K562 (cell line): ENCODE results near the gene GLIPR1L1. TPM values are rescaled to one million over a fixed set of nuclear protein-coding genes. Genes with fewer than 3 reads are reported as not detected.

Source experiments
- ELF1 ChIP-seq: fragments of 200-800 bp; sonication (Bioruptor generic); IDR thresholded peaks from 2 replicates; pipeline ENCODE4 v1.6.1; 2016; ENCODE audit warnings: missing genetic modification characterization, missing compliant biosample characterization
- MGA ChIP-seq: fragments of 450-650 bp; IDR thresholded peaks from 2 replicates; pipeline ENCODE4 v1.6.1; 2016; ENCODE audit warnings: mild to moderate bottlenecking, moderate library complexity
- NELFE ChIP-seq: IDR thresholded peaks from 2 replicates; pipeline ENCODE4 v1.6.1; 2011; ENCODE audit warnings: mild to moderate bottlenecking; ENCODE audit not compliant: insufficient read depth, insufficient read length
- NFE2 ChIP-seq: IDR thresholded peaks from 2 replicates; pipeline ENCODE4 v1.6.1; 2014; ENCODE audit warnings: antibody characterized with exemption, low read depth
- RB1 ChIP-seq: fragments of 450-650 bp; IDR thresholded peaks from 2 replicates; pipeline ENCODE4 v1.6.1; 2017; ENCODE audit warnings: low read depth, mild to moderate bottlenecking
- RBFOX2 ChIP-seq: fragments of 200-400 bp; formaldehyde crosslinking; IDR thresholded peaks from 2 replicates; pipeline ENCODE4 v1.6.1; 2017; ENCODE audit warnings: low read depth, mild to moderate bottlenecking, low read length, moderate library complexity
- SIX5 ChIP-seq, 2 experiments: IDR thresholded peaks; 2 replicates each; pipeline ENCODE4 v1.6.1; 2011; ENCODE audit warnings: low read length in 2 of 2, borderline replicate concordance in 1 of 2, low read depth in 1 of 2, mild to moderate bottlenecking in 1 of 2, moderate library complexity in 1 of 2; ENCODE audit not compliant: insufficient read depth in 1 of 2
- THRB ChIP-seq: fragments of 450-650 bp; formaldehyde crosslinking; conservative IDR thresholded peaks from 2 replicates; pipeline ENCODE4 v1.4.0; 2022; ENCODE audit warnings: mild to moderate bottlenecking, missing genetic modification characterization
- TRIM24 ChIP-seq, 2 experiments: fragments of 450-650 bp; IDR thresholded peaks; 2 replicates each; pipeline ENCODE4 v1.6.1; 2016
- ZBTB1 ChIP-seq: sonication (generic); formaldehyde crosslinking; IDR thresholded peaks from 2 replicates; pipeline ENCODE4 v1.8.1; 2023; ENCODE audit warnings: missing genetic modification reagents, low read depth, mild to moderate bottlenecking, borderline replicate concordance
- ZNF124 ChIP-seq: sonication (generic); formaldehyde crosslinking; IDR thresholded peaks from 2 replicates; pipeline ENCODE4 v1.8.1; 2022; ENCODE audit warnings: missing genetic modification reagents
- polyA plus RNA-seq, 8 experiments: library from polyadenylated mRNA; depleted of rRNA in 4 of 8; stranded (reverse) in 5 of 8; unstranded in 3 of 8; fragments of >200 nt; fragmentation: Nextera tagmentation in 2 of 8; fragmentation: Illumina TruSeq in 1 of 8; extraction: Ambion mirVana in 2 of 8; extraction: Trizol in 1 of 8; gene quantifications; 2 replicates each; pipeline versions ENCODE4 v1.2.1 to v1.2.3, GENCODE V29; 2011 to 2014; ENCODE audit warnings: inconsistent platforms in 1 of 8, missing spikeins in 1 of 8
- total RNA-seq, 7 experiments: library from RNA; depleted of rRNA in 6 of 7; stranded (reverse); fragments of >200 nt in 6 of 7; fragmentation: Illumina TruSeq in 2 of 7; extraction: Trizol in 2 of 7; gene quantifications; 2 replicates each; pipeline versions ENCODE4 v1.2.1 to v1.2.3, GENCODE V29; 2011 to 2021; ENCODE audit warnings: low replicate concordance in 1 of 7
- TF ChIP-seq, protein P1 (sequence below): fragments of 250-450 bp; sonication (Bioruptor Pico); IDR thresholded peaks from 2 replicates; pipeline ENCODE4 v1.5.1; 2021; ENCODE audit warnings: mild to moderate bottlenecking

The GLIPR1L1 gene
- total and polyA plus RNA-seq, 9 of the 15 experiments (the other 6 are each of a cell fraction or from before 2014, with no cell fraction given): not detected

- TF ChIP-seq THRB (CRISPR knock-in tag) (no peak), TRIM24 (IDR thresholded peaks at IDR 0.05) (0 out of 4 replicates have a peak, but pooled peaks of 1 of the 2 experiments have one; percentile 26), ZNF124 (CRISPR knock-in tag) (no peak), NELFE (no peak), ELF1 (tag) (no peak), MGA (no peak), RB1 (peak; percentile 75), SIX5 (IDR thresholded peaks at IDR 0.05; ENCODE audit: borderline replicate concordance in 1 of 2, insufficient read depth in 1 of 2, low read depth in 1 of 2, low read length in 2 of 2) (no peak), NFE2 (no peak), RBFOX2 (peak; percentile 52; the same call in 1 of the 2 replicates), ZBTB1 (CRISPR knock-in tag) (peak; percentile 99)
- TF ChIP-seq, protein P1, sequence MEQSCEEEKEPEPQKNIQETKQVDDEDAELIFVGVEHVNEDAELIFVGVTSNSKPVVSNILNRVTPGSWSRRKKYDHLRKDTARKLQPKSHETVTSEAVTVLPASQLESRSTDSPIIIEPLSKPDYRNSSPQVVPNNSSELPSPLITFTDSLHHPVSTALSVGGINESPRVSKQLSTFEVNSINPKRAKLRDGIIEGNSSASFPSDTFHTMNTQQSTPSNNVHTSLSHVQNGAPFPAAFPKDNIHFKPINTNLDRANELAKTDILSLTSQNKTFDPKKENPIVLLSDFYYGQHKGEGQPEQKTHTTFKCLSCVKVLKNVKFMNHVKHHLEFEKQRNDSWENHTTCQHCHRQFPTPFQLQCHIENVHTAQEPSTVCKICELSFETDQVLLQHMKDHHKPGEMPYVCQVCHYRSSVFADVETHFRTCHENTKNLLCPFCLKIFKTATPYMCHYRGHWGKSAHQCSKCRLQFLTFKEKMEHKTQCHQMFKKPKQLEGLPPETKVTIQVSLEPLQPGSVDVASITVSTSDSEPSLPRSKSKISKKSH (CRISPR knock-in tag): no peak
Observed at GRCh38 chr12:75329918-75330826, 4.3 kb upstream of the GLIPR1L1 start, which contains the start of gene CAPS2 (continued).
